Bronchial epithelial cell (primary cell): ENCODE data around the gene RRP15. TPM values are rescaled to one million over a fixed set of nuclear protein-coding genes. Genes with fewer than 3 reads are reported as not detected.
"Not testable (repeated sequence)": the region's sequence is repeated elsewhere in the genome, so short reads cannot be mapped to it uniquely, and the experiment has no call there.

ENCODE experiments used
- DNase-seq: peaks from one replicate; pipeline ENCODE4 v3.0.0-alpha.2; 2010; ENCODE audit warnings: low read depth
- FAIRE-seq: peaks from 2 replicates; lab custom pipeline; 2011; peaks lifted over from hg19 to GRCh38; lab: Jason Lieb, UNC
- H3K27me3 ChIP-seq: 2 replicates; pipeline ENCODE4 v1.5.1; 2011; ENCODE audit warnings: low read length; ENCODE audit not compliant: control insufficient read depth, insufficient read depth
- H3K36me3 ChIP-seq: 2 replicates; pipeline ENCODE4 v1.5.1; 2011; ENCODE audit warnings: low read length; ENCODE audit not compliant: control insufficient read depth, insufficient read depth
- H3K4me3 ChIP-seq: 2 replicates; pipeline ENCODE4 v1.5.1; 2011; ENCODE audit warnings: mild to moderate bottlenecking, low read depth, low read length, control low read depth
- total RNA-seq: library from RNA; depleted of rRNA; stranded (reverse); fragments of >200 nt; gene quantifications from 2 replicates; pipeline ENCODE4 v1.2.1, GENCODE V29; 2014
- TF ChIP-seq, protein P1 (sequence below): IDR thresholded peaks from 2 replicates; pipeline ENCODE4 v1.5.1; 2011; ENCODE audit warnings: mild to moderate bottlenecking, moderate library complexity, low read length, control low read depth, inconsistent platforms; ENCODE audit not compliant: insufficient read depth, severe bottlenecking

The RRP15 gene
- total RNA-seq, 1 donor from 2014 or later = 6.8 TPM

GRCh38 chr1:218317061-218317460 lies 32.0 kb downstream of the RRP15 start:
- no peak for DNase-seq
- no peak for FAIRE-seq
- H3K36me3 ChIP-seq = no peaks in the 10 kb centered on the region
- TF ChIP-seq, protein P1, sequence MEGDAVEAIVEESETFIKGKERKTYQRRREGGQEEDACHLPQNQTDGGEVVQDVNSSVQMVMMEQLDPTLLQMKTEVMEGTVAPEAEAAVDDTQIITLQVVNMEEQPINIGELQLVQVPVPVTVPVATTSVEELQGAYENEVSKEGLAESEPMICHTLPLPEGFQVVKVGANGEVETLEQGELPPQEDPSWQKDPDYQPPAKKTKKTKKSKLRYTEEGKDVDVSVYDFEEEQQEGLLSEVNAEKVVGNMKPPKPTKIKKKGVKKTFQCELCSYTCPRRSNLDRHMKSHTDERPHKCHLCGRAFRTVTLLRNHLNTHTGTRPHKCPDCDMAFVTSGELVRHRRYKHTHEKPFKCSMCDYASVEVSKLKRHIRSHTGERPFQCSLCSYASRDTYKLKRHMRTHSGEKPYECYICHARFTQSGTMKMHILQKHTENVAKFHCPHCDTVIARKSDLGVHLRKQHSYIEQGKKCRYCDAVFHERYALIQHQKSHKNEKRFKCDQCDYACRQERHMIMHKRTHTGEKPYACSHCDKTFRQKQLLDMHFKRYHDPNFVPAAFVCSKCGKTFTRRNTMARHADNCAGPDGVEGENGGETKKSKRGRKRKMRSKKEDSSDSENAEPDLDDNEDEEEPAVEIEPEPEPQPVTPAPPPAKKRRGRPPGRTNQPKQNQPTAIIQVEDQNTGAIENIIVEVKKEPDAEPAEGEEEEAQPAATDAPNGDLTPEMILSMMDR = no peak
- no peak overlapping the region for H3K4me3 ChIP-seq
- no peaks in the 10 kb centered on the region for H3K27me3 ChIP-seq

DNA sequence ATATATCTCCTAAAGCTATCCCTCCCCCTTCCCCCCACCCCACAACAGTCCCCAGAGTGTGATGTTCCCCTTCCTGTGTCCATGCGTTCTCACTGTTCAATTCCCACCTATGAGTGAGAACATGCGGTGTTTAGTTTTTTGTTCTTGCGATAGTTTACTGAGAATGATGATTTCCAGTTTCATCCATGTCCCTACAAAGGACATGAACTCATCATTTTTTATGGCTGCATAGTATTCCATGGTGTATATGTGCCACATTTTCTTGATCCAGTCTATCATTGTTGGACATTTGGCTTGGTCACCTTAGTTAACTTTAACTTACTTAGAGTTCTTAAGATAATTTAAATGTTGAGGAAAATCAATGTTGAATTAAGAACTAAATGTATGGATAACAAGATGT lies 35.1 kb downstream of the RRP15 start:
- not testable (repeated sequence) for DNase-seq, FAIRE-seq, H3K36me3 ChIP-seq, H3K4me3 ChIP-seq, H3K27me3 ChIP-seq

- TF ChIP-seq, protein P1 = no peak
- H3K27me3 ChIP-seq = no peaks in the 10 kb centered on the region
- FAIRE-seq = no peak
These were observed 37.7 kb downstream of the RRP15 start for GRCh38 chr1:218322762-218323161.

GRCh38 chr1:218323568-218324225 lies 38.6 kb downstream of the RRP15 start:
- DNase-seq (no peak), FAIRE-seq (no peak)
- no peaks in the 10 kb centered on the region for H3K27me3 ChIP-seq
- TF ChIP-seq, protein P1 = no peak
- peaks cover 5% of the 10 kb centered on the region for H3K36me3 ChIP-seq
- no peak overlapping the region for H3K4me3 ChIP-seq

More at GRCh38 chr1:218322762-218323161, 37.7 kb downstream of the RRP15 start:
- no peak overlapping the region for H3K4me3 ChIP-seq
- DNase-seq = no peak
- H3K36me3 ChIP-seq = peaks cover 5% of the 10 kb centered on the region

- TF ChIP-seq, protein P1 = no peak
- Histone ChIP-seq H3K4me3 (no peak overlapping the region), H3K36me3 (peaks cover 5% of the 10 kb centered on the region), H3K27me3 (no peaks in the 10 kb centered on the region)
- no peak for DNase-seq
- no peak for FAIRE-seq
These were observed 39.1 kb downstream of the RRP15 start for GRCh38 chr1:218324226-218324580.

DNA sequence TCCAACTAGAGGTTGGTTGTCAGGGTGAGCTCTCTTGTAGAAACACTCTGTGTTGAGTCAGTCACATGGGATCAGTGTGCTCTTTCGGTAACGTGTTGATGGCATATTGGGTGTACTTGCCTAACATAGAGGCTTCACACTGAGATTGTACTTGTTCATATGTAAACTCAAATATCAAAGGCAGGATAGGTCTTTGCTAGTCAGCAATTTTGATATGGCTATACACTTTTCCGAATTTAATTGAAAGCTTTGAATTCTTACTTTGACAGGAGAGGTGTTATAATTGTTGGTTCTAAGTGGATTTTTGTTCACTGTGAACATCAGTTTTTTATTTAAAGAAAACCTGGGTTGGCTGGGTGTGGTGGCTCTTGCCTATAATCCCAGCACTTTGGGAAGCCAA lies 43.7 kb downstream of the RRP15 start:
- FAIRE-seq (no peak), DNase-seq (no peak)
- TF ChIP-seq, protein P1 = no peak
- no peaks in the 10 kb centered on the region for H3K36me3 ChIP-seq
- H3K4me3 ChIP-seq = no peak overlapping the region
- H3K27me3 ChIP-seq = no peaks in the 10 kb centered on the region
